ENCODE measurements around the gene CACNA1G.

Gene CACNA1G

DNA sequence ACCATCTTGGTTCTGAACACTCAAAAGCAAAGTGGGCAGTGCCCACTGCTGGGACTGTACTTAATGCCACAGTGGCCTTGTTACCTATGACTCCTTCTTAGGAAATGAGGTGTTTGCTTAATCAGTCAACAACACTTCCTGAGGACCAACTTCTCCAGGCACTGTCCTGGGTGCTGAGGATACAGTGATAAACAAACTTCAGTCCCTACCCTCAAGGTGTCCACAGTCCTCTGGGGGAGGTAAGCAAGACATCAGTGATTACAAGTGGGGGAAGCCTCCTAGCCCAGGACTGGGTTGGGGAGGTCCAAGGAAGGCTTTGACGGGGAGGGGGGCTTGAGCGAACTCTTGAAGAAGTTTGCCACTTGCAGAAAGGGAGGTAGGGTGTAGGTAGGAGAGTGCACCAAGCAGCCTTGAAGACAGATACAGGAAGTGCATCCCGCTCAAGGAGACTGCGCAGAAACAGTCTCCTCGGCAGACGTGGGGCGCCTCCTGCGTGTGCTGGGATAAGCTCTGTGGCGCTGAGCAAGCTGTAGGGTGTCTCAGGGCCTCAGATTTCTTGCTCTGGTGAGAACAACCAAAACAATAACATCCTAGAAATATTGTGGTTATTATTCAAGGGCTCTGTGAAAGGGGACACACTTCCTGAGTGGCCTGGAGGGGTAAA, 71.5 kb downstream of the CACNA1G start:
- no peak for TF ChIP-seq FOXP2 (optimal IDR thresholded peaks at IDR 0.05; ENCODE audit: borderline replicate concordance, extremely low read depth, extremely low read length, insufficient read depth)
- TF ChIP-seq SIN3A (IDR thresholded peaks at IDR 0.05; ENCODE audit: borderline replicate concordance, insufficient read depth, low read length), result no peak
- TF ChIP-seq, protein P1, sequence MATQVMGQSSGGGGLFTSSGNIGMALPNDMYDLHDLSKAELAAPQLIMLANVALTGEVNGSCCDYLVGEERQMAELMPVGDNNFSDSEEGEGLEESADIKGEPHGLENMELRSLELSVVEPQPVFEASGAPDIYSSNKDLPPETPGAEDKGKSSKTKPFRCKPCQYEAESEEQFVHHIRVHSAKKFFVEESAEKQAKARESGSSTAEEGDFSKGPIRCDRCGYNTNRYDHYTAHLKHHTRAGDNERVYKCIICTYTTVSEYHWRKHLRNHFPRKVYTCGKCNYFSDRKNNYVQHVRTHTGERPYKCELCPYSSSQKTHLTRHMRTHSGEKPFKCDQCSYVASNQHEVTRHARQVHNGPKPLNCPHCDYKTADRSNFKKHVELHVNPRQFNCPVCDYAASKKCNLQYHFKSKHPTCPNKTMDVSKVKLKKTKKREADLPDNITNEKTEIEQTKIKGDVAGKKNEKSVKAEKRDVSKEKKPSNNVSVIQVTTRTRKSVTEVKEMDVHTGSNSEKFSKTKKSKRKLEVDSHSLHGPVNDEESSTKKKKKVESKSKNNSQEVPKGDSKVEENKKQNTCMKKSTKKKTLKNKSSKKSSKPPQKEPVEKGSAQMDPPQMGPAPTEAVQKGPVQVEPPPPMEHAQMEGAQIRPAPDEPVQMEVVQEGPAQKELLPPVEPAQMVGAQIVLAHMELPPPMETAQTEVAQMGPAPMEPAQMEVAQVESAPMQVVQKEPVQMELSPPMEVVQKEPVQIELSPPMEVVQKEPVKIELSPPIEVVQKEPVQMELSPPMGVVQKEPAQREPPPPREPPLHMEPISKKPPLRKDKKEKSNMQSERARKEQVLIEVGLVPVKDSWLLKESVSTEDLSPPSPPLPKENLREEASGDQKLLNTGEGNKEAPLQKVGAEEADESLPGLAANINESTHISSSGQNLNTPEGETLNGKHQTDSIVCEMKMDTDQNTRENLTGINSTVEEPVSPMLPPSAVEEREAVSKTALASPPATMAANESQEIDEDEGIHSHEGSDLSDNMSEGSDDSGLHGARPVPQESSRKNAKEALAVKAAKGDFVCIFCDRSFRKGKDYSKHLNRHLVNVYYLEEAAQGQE (IDR thresholded peaks at IDR 0.05; ENCODE audit: insufficient read depth in 1 of 2, low read depth in 2 of 2, low read length in 2 of 2), result peak; percentile 68 to 87

DNA sequence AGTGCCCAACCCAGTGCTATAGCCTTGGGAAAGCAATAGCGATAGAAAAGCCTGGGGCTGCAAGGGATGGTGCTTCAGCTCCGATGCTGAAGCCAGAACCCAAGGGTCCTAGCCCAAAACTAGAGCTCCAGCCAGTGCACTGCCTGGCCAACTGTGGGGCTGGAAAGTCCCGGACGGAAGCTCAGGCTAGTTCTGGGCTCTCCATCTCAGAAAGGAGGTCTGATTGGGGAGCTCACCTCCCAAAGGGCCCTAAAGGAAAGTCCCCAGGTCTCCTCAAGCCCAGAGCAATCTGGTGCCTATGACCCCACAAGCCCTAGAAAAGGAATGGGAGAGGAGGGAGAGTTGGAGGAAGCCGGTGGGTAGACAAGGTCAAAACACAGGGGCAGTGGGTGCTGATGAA, 72.1 kb downstream of the CACNA1G start:
- TF ChIP-seq POLR2AphosphoS5 (IDR thresholded peaks at IDR 0.05; ENCODE audit: low read depth, low read length), result no peak
- no peak for TF ChIP-seq SIN3A (IDR thresholded peaks at IDR 0.05; ENCODE audit: borderline replicate concordance, insufficient read depth, low read length)
- no peak for TF ChIP-seq FOXP2 (optimal IDR thresholded peaks at IDR 0.05; ENCODE audit: borderline replicate concordance, extremely low read depth, extremely low read length, insufficient read depth)
- TF ChIP-seq TAF1 (IDR thresholded peaks at IDR 0.05; ENCODE audit: borderline replicate concordance, insufficient read depth, low read length), result no peak
- TF ChIP-seq, protein P1 (IDR thresholded peaks at IDR 0.05; ENCODE audit: insufficient read depth in 1 of 2, low read depth in 2 of 2, low read length in 2 of 2), result no peak

DNA sequence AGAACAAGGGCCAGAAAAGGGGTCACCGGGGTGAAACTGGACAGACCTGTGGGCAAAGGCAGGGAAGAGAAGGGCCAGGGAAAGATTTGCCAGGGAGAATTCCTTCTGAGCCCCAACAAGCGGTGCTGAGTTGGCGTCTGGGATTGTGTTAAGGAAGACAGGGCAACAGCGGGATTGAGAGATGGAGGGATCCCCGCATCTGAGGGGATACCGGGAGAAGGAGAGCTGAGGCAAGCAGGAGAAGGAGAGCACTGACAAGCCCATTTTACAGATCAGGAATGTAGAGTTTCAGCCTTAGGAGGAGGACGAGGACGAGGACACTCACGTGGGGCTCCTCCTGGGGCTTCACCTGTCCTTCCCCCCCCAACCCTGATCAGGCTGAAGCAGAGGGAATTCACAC, 73.2 kb downstream of the CACNA1G start:
- TF ChIP-seq TAF1 (IDR thresholded peaks at IDR 0.05; ENCODE audit: borderline replicate concordance, insufficient read depth, low read length), result no peak
- no peak for TF ChIP-seq SIN3A (IDR thresholded peaks at IDR 0.05; ENCODE audit: borderline replicate concordance, insufficient read depth, low read length)

DNA sequence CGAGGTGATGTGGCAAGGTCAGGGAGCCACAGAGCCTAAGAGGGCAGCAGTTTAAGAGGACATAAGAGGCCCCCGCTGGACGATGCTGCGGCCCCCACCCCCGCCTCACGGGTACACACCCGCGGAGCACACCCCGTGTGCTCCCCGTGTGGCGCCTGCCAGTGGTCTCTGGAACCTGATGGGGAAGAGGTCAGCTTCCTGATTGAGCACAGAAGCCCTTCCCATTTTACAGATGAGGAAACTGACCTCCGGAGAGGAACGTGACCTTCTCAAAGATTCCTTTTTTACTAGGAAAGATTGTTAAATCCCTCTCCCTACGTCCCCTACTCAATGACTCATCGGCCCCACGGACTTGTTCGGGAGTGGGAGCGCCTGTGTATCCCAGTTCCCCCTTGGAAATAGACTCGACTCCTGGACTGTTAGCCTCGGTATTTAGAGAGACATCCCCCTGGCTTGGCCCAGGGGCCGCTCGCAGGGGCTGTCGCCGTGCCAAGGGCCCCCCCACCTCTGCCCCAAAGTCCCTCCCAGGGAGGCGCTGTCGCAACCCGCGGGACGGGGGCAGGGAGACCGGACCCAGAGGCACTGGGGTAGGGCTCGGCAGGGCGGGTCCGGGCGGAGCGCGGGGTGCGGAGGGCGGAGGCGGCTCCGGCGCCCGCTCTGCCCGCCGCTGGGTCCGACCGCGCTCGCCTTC, 73.9 kb downstream of the CACNA1G start, which contains the start of gene ABCC3:
Gene ABCC3 (plus strand): TSS at position 658 of the 691 bp plus-strand sequence. CDS start 56 bp downstream, outside the sequence.
- TF ChIP-seq TAF1 (IDR thresholded peaks at IDR 0.05; ENCODE audit: borderline replicate concordance, insufficient read depth, low read length) (no peak), SIN3A (IDR thresholded peaks at IDR 0.05; ENCODE audit: borderline replicate concordance, insufficient read depth, low read length) (no peak), POLR2AphosphoS5 (IDR thresholded peaks at IDR 0.05; ENCODE audit: low read depth, low read length) (no peak), FOXP2 (optimal IDR thresholded peaks at IDR 0.05; ENCODE audit: borderline replicate concordance, extremely low read depth, extremely low read length, insufficient read depth) (no peak)
- TF ChIP-seq, protein P1 (IDR thresholded peaks at IDR 0.05; ENCODE audit: insufficient read depth in 1 of 2, low read depth in 2 of 2, low read length in 2 of 2), result no peak

DNA sequence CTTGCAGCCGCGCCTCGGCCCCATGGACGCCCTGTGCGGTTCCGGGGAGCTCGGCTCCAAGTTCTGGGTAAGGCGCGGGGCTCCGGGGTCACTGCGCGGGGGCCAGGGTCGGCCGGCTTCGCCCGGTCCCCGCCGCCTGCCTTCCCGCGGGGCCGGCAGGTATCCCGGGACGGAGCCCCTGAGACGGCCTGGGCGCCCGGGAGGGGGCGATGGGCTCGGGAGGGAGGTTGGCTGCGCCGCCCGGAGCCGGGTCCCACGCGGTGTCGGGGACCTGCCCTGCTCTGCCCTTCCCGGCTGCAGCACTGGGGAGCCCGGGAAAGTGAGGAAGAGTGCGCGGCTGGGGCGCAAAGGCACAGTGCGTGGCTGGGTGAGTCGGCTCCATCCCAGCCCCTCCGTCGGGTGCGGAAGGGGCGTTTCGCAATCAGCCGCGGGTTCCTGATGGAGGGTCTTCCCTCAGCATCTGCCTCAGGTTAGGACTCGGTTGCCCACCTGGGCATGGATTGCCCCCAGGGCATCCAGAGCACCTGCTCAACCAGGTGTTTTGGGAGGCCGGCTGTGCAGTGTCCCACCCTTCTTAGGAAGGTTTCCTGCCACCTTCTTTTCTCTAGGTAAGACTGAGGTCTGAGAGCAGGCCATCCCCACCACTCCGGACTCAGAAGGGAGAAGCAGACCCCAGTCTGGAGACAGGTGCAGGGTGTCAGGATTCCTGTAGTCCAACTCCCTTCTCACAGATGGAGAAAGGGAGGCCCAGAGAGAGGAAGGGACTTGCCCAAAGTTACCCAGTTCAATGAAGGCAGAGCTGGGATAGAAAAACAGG, 74.6 kb downstream of the CACNA1G start:
- TF ChIP-seq, protein P1 (IDR thresholded peaks at IDR 0.05; ENCODE audit: insufficient read depth in 1 of 2, low read depth in 2 of 2, low read length in 2 of 2), result no peak

Data from PFSK-1 (cell line).